GM21737 (cell line): Measurements from ENCODE around the gene NDUFV1.

ENCODE experiments used
- ATAC-seq: cut with Tn5 transposase; IDR thresholded peaks from one replicate; pipeline ENCODE4 v1.9.1; 2021; ENCODE audit warnings: mild to moderate bottlenecking, moderate library complexity; ENCODE audit not compliant: unreplicated experiment

Gene NDUFV1

GRCh38 chr11:67638535-67639437 is 32.0 kb downstream of the NDUFV1 start:
- ATAC-seq: no peak

GRCh38 chr11:67639438-67639859 is 32.7 kb downstream of the NDUFV1 start, which contains the start of gene TBX10:
TSS of gene TBX10 (minus strand) at chr11:67639763. CDS start at chr11:67639472, 291 bp downstream.
- ATAC-seq: no peak

DNA sequence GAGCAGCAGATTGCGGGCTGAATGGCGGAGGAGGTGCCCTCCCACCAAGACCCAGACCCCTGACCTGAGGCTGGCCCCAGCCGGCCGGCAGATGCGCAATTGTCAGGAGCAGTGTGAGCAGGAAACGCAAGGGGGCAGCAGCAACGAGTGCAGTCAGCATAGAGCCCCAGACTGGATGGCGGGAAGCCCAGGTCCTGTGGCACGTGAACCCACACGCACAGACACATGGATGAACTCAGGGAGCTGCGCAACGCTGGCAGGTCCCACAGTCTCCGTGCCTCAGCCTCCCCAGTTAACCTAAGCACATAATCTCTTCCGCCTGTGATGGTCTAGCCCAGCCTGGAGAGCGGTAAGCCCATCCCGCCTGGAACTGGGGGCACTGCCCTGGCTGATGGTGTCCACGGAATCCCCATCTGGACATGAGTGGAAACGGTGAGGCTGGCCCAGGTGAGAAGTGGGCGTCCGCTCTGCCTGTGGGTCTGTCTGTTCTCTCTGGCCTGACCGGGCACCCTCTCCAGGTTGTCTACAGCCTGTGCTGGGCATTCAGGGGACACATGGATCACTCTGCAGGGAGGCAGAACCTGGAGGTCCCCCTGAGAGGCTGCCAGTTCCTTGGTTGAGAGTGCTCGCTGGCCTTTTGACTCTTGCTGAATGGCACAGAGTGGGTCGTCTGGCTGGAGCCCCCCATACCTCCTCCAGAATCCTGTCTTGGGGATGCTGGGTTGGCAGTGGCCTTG is 33.5 kb downstream of the NDUFV1 start:
- ATAC-seq: no peak

DNA sequence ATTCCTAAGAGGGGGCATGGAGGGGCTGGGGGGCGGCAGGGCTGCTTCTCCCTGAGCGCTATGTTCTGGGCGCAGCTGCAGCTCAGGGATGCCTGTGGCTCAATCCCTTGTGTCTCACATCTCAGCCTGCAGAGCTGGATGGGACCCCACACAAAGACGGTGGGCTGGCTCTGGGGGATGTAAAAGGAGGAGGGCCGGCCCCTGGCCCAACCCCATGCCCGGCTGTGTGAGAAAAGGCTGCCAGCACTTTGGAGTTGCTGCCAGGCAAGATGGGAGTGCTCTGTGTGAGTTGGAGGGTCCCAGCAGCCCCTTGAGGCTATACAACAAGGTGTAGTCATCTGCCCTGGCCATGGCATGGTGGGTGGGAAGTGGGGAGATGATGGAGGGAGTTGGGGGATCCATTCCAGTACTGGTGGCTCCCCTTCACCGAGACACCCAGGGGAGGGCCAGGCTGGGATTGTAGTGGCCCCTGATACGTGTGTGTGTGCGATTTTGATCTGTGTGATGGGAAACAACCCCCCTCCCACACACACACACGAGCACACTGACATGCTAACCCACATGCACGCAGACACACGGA is 34.1 kb downstream of the NDUFV1 start:
- ATAC-seq: no peak

DNA sequence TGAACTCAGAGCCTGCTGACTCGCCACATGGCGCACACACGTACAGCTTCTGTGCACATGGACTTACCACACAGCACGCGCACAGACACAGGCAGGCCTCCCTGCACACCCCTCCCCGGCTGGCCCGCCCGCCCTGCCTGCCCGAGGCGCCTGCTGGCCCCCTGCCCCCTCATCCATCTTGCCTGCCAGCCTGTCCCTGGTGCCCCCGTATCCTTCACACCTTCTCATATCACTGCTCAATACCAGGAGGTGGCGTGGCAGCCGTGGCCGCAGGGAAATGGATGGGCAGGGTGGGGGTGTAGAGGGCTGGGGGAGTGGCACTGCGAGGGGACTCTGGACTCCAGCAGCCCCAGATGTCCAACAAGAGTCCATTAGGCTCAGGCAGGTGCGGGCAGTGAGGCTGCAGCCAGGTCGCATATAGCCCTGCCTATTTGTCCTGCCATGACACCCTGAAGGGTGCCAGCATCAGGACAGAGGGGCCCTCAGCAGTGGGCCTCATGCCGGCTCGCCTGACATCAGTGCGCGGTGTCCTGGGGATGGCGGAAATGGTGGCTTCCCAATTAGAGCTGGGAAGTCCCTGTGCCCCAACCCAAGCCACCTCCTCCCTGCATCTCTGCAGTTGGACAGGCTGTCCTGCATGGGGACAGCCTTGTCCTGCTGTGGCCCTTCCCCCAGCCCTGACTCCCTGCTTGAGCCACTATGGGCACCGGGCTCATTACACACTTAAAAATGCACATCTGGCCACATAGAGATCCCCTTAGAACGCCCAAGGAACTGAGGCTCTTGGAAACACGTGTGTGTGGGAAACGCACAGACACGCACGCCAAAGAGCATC is 34.8 kb downstream of the NDUFV1 start:
- no peak for ATAC-seq

GRCh38 chr11:67642173-67643120 is 35.7 kb downstream of the NDUFV1 start:
- no peak for ATAC-seq

DNA sequence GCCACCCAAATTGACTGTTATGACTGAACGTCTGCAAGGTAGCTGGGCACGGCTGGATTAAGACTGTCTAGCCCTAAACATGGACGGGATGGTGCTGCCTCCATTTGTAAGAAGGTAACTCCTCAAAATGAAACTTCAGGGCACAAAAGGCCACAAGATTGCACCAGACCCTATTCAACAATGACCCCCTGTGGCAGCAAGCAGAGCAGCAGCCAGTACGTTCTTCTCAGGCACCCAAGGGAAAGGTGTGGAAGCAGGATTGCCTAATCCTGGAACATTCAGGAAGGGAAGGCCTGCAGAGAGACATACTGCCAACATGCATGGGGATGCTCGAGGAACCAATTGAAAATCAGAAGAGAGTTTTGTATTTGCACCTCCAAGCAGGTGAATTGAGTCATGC is 37.3 kb downstream of the NDUFV1 start:
- ATAC-seq: no peak

DNA sequence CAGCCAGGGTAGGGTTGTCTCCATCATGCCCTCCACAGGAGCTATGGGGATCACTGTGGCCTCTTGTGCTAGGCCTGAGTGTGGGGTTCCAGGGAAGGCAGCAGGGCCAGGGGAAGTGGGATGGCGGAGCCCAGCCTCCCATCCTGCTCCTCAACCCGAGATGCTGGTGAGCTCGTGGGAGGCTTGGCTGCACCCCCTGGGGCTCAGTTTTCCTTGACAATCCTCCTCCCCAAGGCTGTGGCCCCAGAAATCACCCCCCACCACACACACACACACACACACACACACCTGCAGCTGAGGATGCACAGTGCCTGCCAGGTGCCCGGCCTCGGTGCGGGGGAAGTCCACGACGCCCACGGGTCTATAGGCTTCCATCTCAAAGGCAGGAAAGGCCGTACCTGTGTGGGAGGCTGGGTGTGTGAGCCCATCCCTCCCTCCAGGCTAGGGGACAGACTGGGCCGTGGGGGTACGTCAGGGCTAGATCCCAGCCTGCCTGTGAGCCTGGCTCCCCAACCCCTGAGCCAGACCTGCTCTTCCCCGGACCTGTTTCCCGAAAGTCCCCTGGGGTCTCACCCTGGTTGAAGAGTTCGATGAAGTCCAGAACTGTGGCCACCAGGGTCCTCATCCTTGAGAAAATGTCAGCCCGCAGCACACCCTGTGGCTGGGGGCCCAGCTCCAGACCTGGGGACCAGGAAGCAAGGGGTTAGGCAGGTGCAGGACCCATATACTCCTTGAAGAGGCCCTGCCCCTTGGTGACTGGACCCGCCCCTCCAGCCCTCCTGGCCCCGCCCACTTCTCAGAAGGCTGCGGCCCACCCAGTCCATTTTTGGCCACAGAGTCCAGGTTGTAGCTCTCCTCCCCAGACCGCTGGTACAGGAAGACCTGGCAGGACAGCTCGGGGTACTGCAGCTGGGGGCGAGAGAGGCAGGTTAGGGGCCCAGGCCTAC is 38.0 kb downstream of the NDUFV1 start:
- ATAC-seq: no peak

GRCh38 chr11:67645521-67646461 is 39.1 kb downstream of the NDUFV1 start:
- no peak for ATAC-seq

DNA sequence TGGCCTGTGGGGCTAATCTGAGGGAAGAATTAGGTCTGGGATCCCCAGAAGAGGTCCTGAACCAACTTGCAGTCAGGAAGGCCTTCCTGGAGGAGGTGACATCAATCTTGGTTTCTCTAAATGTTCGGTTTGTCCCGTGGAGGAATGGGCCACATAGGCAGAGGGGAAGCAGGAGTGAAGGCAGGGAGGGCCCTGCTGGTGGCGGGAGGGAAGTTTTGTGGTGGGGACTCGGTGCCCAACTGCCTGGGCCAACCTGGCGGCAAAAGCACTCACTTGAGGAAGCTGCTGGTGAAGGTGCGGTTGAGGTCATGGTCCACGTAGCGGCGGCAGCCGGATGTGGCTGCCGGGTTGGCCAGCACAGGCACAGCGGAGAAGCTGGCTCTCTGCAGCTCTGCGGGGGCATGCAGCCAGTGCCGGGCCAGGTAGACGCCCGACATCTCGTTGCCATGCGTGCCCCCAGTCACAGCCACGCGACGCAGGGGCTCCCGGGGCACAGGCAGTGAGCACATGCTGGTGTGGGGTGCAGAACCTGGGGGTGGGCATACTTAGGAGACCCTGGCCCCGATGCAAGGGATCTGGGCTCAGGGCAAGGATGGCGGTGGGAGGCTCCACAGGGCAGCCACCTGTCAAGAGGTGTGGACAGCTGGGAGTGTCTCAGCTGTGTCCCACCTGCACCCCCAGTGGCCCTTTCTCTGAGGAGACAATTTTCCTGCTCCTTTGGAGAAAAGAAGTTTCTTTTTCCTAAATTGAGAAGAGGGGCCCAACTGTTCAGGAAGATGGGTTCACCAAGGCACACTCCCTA is 40.0 kb downstream of the NDUFV1 start:
- no peak for ATAC-seq

DNA sequence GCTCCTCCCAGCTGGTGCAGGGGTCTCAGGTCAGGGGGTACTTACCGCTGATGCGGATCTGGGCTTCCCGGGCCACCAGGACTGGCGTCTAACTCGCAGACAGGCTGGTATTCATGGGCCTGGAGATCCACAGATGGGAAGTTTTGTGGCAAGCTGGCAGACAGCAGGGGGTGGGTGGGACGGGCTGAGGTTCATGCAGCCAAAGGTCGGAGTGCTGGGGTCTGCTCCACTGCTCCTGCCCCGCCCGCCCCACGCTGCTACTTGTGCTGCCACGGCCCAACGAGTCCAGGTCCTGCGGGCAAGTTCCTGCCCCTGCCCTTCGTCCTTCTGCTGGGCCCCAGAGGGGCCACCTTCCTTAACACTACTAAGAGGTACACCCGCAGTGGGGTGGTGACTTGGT is 40.7 kb downstream of the NDUFV1 start:
- no peak for ATAC-seq

GRCh38 chr11:67648140-67648795 is 41.5 kb downstream of the NDUFV1 start:
- peak; percentile 57 for ATAC-seq

DNA sequence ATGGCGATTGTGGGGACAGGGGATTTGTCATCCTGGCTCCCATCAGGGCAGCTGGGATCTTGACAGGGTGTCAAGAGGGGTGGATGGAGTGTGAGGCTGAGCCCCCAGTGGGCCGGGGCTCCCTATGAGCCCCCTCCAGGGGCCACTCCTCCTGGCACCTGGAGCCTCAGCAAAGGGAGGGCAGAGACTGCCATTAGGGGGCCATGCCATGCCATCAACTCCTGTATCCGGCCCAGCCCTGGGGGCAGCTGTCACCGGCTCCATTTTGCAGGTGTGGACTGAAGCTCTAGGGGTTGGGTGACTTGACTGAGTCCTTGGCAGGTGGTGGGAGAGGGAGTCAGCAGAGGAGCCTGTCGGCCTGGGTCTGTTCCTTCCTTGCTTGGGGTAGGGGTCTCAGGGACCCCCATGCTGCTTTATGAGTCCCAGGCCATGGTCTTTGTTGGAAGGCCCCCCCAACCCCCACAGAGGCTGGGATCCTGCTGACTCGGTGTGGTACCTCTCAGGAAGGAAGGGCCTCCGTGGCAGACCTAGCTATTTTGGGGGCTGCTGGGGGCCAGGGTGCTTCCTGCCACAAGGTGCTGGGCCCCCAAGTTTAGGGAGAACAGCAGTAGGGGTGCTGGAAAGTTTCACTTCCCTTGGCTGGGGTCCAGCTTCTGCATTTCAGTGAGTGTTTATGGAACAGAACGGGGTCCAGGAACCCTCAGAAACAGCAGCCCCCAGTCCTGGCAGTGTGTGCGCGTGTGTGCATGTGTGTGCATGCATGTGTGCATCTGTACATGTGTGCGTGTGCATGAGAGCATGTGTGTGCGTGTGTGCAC is 42.3 kb downstream of the NDUFV1 start:
- no peak for ATAC-seq

DNA sequence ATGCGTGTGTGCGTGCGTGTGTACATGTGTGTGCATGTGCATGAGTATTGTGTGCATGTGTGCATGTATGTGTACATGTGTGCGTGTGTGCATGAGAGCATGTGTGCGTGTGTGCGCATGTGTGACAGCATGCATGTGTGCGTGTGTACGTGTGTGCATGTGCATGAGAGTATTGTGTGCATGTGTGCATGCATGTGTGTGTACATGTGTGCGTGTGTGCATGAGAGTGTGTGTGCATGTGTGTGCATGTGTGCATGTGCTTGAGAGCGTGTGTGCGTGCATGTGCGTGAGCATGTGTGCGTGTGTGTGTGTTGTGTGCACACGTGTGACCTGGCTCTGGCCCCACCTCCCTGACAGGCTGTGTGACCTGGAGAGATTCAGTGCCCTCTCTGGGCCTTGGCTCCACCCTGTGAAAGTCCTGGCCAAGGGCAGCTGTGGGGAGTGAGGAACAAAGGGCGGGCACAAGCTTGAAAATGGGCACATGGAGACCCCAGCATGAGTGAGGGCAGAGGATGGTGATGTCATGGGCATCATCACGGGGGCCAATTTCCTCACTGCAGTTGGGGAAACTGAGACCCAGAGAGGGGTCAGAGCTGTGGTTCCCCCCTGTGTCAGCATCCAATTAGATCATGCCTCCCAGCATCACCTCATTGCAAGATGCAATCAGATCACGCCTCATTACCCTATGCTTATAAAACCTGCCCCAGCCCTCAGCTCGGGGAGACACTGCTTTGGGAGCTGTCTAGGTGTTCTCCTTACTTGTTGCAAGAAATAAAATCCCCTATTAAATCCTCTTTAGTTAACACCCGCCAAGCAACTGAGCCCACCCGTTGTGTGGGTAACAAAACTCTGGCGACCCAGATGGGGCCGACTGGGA is 43.1 kb downstream of the NDUFV1 start:
- ATAC-seq: no peak
